Hematopoietic multipotent progenitor cell treated with erythropoietin and hydrocortisone succinate and interleukin-3 and kit ligand, for 17 days (in vitro differentiated cells): Measurements from ENCODE around the gene DNAH8.
"Not testable (repeated sequence)": the region's sequence is repeated elsewhere in the genome, so short reads cannot be mapped to it uniquely, and the experiment has no call there.

Experiments used
- DNase-seq: peaks from one replicate; pipeline ENCODE4 v3.0.0-alpha.2; 2015; ENCODE audit warnings: low spot score

The DNAH8 gene

GRCh38 chr6:38699702-38700101, 15.4 kb upstream of the DNAH8 start:
- not testable (repeated sequence) for DNase-seq

- no peak for DNase-seq
These were observed 13.6 kb upstream of the DNAH8 start for GRCh38 chr6:38701551-38701950.

- DNase-seq, result peak; percentile 95
These were observed 12.3 kb upstream of the DNAH8 start, which contains the start of gene GLO1 for GRCh38 chr6:38702558-38703397. TSS of gene GLO1 (minus strand) at chr6:38703145. CDS start at chr6:38703054, 91 bp downstream.

- DNase-seq, result no peak
These were observed 11.0 kb upstream of the DNAH8 start for GRCh38 chr6:38703949-38704590.

GRCh38 chr6:38705924-38706323, 9.2 kb upstream of the DNAH8 start:
- no peak for DNase-seq

- no peak for DNase-seq
These were observed 6.6 kb upstream of the DNAH8 start for GRCh38 chr6:38708496-38708895.

GRCh38 chr6:38713812-38714211, 1.3 kb upstream of the DNAH8 start:
- DNase-seq, result no peak

- no peak for DNase-seq
These were observed 684 bp upstream of the DNAH8 start for GRCh38 chr6:38714239-38715015.

- no peak for DNase-seq
These were observed 1.7 kb downstream of the DNAH8 start for GRCh38 chr6:38716825-38717224.

- no peak for DNase-seq
These were observed 4.2 kb downstream of the DNAH8 start for GRCh38 chr6:38719358-38719757.

GRCh38 chr6:38720295-38720694, 5.2 kb downstream of the DNAH8 start:
- no peak for DNase-seq

GRCh38 chr6:38722038-38722437, 6.9 kb downstream of the DNAH8 start:
- DNase-seq, result no peak

- no peak for DNase-seq
These were observed 7.7 kb downstream of the DNAH8 start for GRCh38 chr6:38722727-38723334.

GRCh38 chr6:38723783-38724182, 8.7 kb downstream of the DNAH8 start:
- DNase-seq, result no peak

- no peak for DNase-seq
These were observed 9.2 kb downstream of the DNAH8 start for GRCh38 chr6:38724343-38724742.

GRCh38 chr6:38725414-38726183, 10.5 kb downstream of the DNAH8 start:
- no peak for DNase-seq

GRCh38 chr6:38728203-38728602, 13.1 kb downstream of the DNAH8 start:
- no peak for DNase-seq

GRCh38 chr6:38730140-38730862, 15.2 kb downstream of the DNAH8 start:
- DNase-seq, result no peak

- DNase-seq, result no peak
These were observed 21.8 kb downstream of the DNAH8 start for GRCh38 chr6:38736951-38737350.

GRCh38 chr6:38738261-38738660, 23.1 kb downstream of the DNAH8 start:
- DNase-seq, result no peak

GRCh38 chr6:38739532-38739931, 24.4 kb downstream of the DNAH8 start:
- DNase-seq, result no peak
